PC-9 (cell line): ENCODE measurements around the gene VAV2. TPM values are rescaled to one million over a fixed set of nuclear protein-coding genes. Genes with fewer than 3 reads are reported as not detected.

ENCODE experiments used
- BruUV-seq: library from RNA; stranded (reverse); fragments of 400-500 nt; replicated peaks from 2 replicates; lab custom pipeline; 2021; lab: Mats Ljungman, UMichigan
- CTCF ChIA-PET: fragments of 300-600 bp; sonication (Branson Sonifier 250); formaldehyde crosslinking; loops from one replicate; lab custom pipeline; 2022; ENCODE audit warnings: antibody characterized with exemption; lab: Charles Lee
- POLR2A ChIA-PET: fragments of 300-600 bp; sonication (Branson Sonifier 250); formaldehyde crosslinking; loops from one replicate; lab custom pipeline; 2022; ENCODE audit warnings: antibody characterized with exemption; ENCODE audit not compliant: unreplicated experiment; lab: Charles Lee
- DNase-seq, 2 experiments: peaks; one replicate each; pipeline versions ENCODE4 v3.0.0 to v3.0.0-alpha.2; 2015 to 2022; ENCODE audit warnings: mixed read lengths in 1 of 2
- H2AFZ ChIP-seq: fragments of 200-600 bp; sonication (generic); 2 replicates; pipeline ENCODE4 v1.8.1; 2017; ENCODE audit warnings: antibody characterized with exemption
- H3F3A ChIP-seq: fragments of 200-600 bp; sonication (generic); 2 replicates; pipeline ENCODE4 v1.8.1; 2017; ENCODE audit warnings: antibody characterized with exemption, mild to moderate bottlenecking, low read depth; ENCODE audit not compliant: insufficient read depth
- H3K27ac ChIP-seq: fragments of 200-600 bp; sonication (generic); 2 replicates; pipeline ENCODE4 v1.6.1; 2016; ENCODE audit warnings: mixed run types
- H3K27me3 ChIP-seq: fragments of 200-600 bp; sonication (generic); 2 replicates; pipeline ENCODE4 v1.6.1; 2016; ENCODE audit warnings: low read depth, mixed run types; ENCODE audit not compliant: insufficient read depth
- H3K36me3 ChIP-seq: fragments of 200-600 bp; sonication (generic); 2 replicates; pipeline ENCODE4 v1.6.1; 2016; ENCODE audit warnings: low read depth, mixed run types
- H3K4me1 ChIP-seq: fragments of 200-600 bp; sonication (generic); replicated peaks from 2 replicates; pipeline ENCODE4 v1.6.1; 2016; ENCODE audit warnings: mixed run types; ENCODE audit not compliant: insufficient read depth
- H3K4me2 ChIP-seq: fragments of 200-600 bp; sonication (generic); 2 replicates; pipeline ENCODE4 v1.6.1; 2017; ENCODE audit warnings: mixed run types
- H3K4me3 ChIP-seq: fragments of 200-600 bp; sonication (generic); 2 replicates; pipeline ENCODE4 v1.6.1; 2016; ENCODE audit warnings: mixed run types
- H3K79me2 ChIP-seq: fragments of 200-600 bp; sonication (generic); 2 replicates; pipeline ENCODE4 v1.6.1; 2017; ENCODE audit warnings: low read depth, mixed run types
- H3K9me2 ChIP-seq: fragments of 200-600 bp; sonication (generic); 2 replicates; pipeline ENCODE4 v1.8.1; 2017; ENCODE audit warnings: mild to moderate bottlenecking; ENCODE audit not compliant: insufficient read depth
- H3K9me3 ChIP-seq: fragments of 200-600 bp; sonication (generic); 2 replicates; pipeline ENCODE4 v1.8.1; 2016; ENCODE audit warnings: low read depth; ENCODE audit not compliant: insufficient read depth
- H4K20me1 ChIP-seq: fragments of 200-600 bp; sonication (generic); 2 replicates; pipeline ENCODE4 v1.8.1; 2017; ENCODE audit not compliant: insufficient read depth
- CTCF ChIP-seq: fragments of 200-600 bp; sonication (generic); conservative IDR thresholded peaks from 2 replicates; pipeline ENCODE4 v1.6.1; 2017; ENCODE audit warnings: mixed run types, antibody characterized with exemption, mild to moderate bottlenecking, moderate library complexity
- EZH2 ChIP-seq: fragments of 200-600 bp; sonication (generic); IDR thresholded peaks from 2 replicates; pipeline ENCODE4 v1.8.0; 2017; ENCODE audit warnings: antibody characterized with exemption, low read depth
- intact Hi-C: fragments of 100-400 bp; cut with micrococcal nuclease; formaldehyde crosslinking; loops from one replicate; pipeline ENCODE4 v1.10.0; 2022; ENCODE audit not compliant: unreplicated experiment
- total RNA-seq: library from RNA; stranded (reverse); gene quantifications from 2 replicates; pipeline ENCODE4 v1.2.3, GENCODE V29; 2021

VAV2 gene
- total RNA-seq, 1 experiment from 2014 or later, result 36.5 TPM

- no peaks in the 10 kb centered on the region for H3K36me3 ChIP-seq
- no peaks in the 10 kb centered on the region for H4K20me1 ChIP-seq
- no peak overlapping the region for H3K27ac ChIP-seq
- H3K4me3 ChIP-seq, result no peak overlapping the region
- no peaks in the 10 kb centered on the region for H3K79me2 ChIP-seq
- H2AFZ ChIP-seq, result no peak overlapping the region
- no peaks in the 10 kb centered on the region for H3K4me1 ChIP-seq
- ChIA-PET CTCF (no interaction called here), POLR2A (no interaction called here)
- no peak overlapping the region for H3K4me2 ChIP-seq
- no peaks in the 10 kb centered on the region for H3K27me3 ChIP-seq
- H3F3A ChIP-seq, result peaks cover 7% of the 10 kb centered on the region; the same call in 1 of the 2 replicates
- intact Hi-C loops, result no loop called here
- no peak for DNase-seq
- H3K9me3 ChIP-seq, result no peaks in the 10 kb centered on the region
- H3K9me2 ChIP-seq, result no peaks in the 10 kb centered on the region
- BruUV-seq, result no TSS peak
- TF ChIP-seq EZH2 (no peak), CTCF (no peak)
These were observed 128.1 kb downstream of the VAV2 start for GRCh38 chr9:133864011-133864410.

DNA sequence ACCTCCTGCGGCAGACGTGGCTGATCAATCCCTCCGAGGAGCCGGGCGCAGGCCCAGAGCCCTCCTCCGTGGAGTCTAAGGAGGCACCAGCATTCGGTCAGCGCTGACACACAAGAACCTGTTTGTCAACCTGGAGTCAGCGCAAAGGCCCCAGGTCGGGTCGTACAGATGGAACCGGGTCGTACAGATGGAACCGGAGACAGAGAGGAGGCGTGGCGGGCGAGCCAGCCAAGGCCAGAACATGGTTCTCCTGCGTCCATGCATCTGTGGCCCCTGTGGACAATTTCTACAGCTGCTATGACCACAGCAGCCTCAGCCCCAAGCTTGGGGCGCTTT, 128.9 kb downstream of the VAV2 start:
- POLR2A ChIA-PET, result no interaction called here
- Histone ChIP-seq H3F3A (peaks cover 7% of the 10 kb centered on the region; the same call in 1 of the 2 replicates), H3K4me3 (no peak overlapping the region), H4K20me1 (no peaks in the 10 kb centered on the region), H3K27ac (no peak overlapping the region), H3K36me3 (no peaks in the 10 kb centered on the region), H3K79me2 (no peaks in the 10 kb centered on the region), H3K9me3 (no peaks in the 10 kb centered on the region), H3K9me2 (no peaks in the 10 kb centered on the region), H3K4me1 (no peaks in the 10 kb centered on the region), H2AFZ (no peak overlapping the region), H3K4me2 (no peak overlapping the region), H3K27me3 (no peaks in the 10 kb centered on the region)
- no peak for DNase-seq
- intact Hi-C loops, result no loop called here
- BruUV-seq, result no TSS peak
- no peak for TF ChIP-seq CTCF
- no peak for TF ChIP-seq EZH2
- CTCF ChIA-PET, result no interaction called here

DNA sequence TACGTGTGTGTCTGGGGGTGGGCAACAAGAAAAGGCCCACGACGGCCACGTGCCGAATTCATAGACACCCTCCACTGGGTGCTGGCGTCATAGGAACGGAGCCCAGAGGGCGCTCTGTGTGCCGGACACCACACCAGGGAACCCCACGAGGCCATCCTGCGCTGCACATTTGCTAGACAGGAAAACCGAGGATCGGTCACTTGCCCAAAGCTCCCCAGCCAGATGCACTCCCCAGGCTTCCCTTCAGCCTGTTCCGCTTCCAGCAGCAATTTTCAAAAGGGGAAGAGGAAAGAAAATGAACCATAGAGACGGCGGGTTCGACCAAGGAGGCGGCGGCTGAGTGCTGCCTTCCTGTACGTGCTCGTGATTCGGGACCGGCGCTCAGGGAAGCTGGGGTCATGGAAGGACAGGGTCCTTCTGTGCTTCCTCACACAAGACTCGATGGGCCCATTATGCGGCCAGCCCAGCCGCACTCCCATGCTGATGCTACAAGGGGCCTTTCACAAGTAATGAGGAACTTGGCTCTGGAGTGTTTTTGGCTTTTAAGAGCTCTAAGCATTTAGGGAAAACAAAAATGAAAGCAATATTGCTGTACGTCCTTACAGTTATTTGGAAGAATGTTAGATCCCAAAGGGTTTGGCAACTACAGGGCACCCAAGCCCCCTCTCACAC, 129.4 kb downstream of the VAV2 start:
- Histone ChIP-seq H3K4me1 (no peaks in the 10 kb centered on the region), H3K36me3 (no peaks in the 10 kb centered on the region), H3K9me3 (no peaks in the 10 kb centered on the region), H4K20me1 (no peaks in the 10 kb centered on the region), H3K79me2 (no peaks in the 10 kb centered on the region), H3F3A (peaks cover 7% of the 10 kb centered on the region; the same call in 1 of the 2 replicates), H3K27ac (no peak overlapping the region), H3K27me3 (no peaks in the 10 kb centered on the region), H2AFZ (no peak overlapping the region), H3K4me2 (no peak overlapping the region), H3K4me3 (no peak overlapping the region), H3K9me2 (no peaks in the 10 kb centered on the region)
- intact Hi-C loops, result no loop called here
- ChIA-PET POLR2A (no interaction called here), CTCF (no interaction called here)
- TF ChIP-seq EZH2 (no peak), CTCF (no peak)
- no peak for DNase-seq
- no TSS peak for BruUV-seq
